Adrenal gland (tissue), 5 donors: ENCODE data around the gene PRR7.

Experiments
- CTCF ChIP-seq, 6 experiments: fragments of 450-650 bp in 4 of 6; fragments of 200-600 bp in 2 of 6; sonication (generic) in 1 of 6; IDR thresholded peaks; 1 replicate in 5 of 6; 2 replicates in 1 of 6; pipeline versions ENCODE4 v1.5.1 to v1.8.0; 2016 to 2021; ENCODE audit warnings: antibody characterized with exemption in 6 of 6, mild to moderate bottlenecking in 2 of 6, moderate library complexity in 1 of 6
- POLR2A ChIP-seq, 2 donors: fragments of 450-650 bp; IDR thresholded peaks; one replicate each; pipeline ENCODE4 v1.6.1; 2017; ENCODE audit warnings: antibody characterized with exemption in 2 of 2, mild to moderate bottlenecking in 2 of 2, moderate library complexity in 1 of 2
- donor health status: DM: no; HTN: no; CAD: no.

- TF ChIP-seq CTCF (IDR thresholded peaks at IDR 0.05) (no peak), POLR2A (IDR thresholded peaks at IDR 0.05) (no peak)
These were observed 33.9 kb upstream of the PRR7 start for GRCh38 chr5:177412603-177413233.
